ENCODE data around the gene PYROXD2.
"Not testable (repeated sequence)": the region's sequence is repeated elsewhere in the genome, so short reads cannot be mapped to it uniquely, and the experiment has no call there.

The PYROXD2 gene

GRCh38 chr10:98390406-98390805 lies 24.6 kb downstream of the PYROXD2 start:
- DNase-seq (ENCODE audit: low spot score) = no peak

- DNase-seq (ENCODE audit: low spot score) = no peak
These were observed 25.6 kb downstream of the PYROXD2 start for GRCh38 chr10:98389398-98389797.

DNA sequence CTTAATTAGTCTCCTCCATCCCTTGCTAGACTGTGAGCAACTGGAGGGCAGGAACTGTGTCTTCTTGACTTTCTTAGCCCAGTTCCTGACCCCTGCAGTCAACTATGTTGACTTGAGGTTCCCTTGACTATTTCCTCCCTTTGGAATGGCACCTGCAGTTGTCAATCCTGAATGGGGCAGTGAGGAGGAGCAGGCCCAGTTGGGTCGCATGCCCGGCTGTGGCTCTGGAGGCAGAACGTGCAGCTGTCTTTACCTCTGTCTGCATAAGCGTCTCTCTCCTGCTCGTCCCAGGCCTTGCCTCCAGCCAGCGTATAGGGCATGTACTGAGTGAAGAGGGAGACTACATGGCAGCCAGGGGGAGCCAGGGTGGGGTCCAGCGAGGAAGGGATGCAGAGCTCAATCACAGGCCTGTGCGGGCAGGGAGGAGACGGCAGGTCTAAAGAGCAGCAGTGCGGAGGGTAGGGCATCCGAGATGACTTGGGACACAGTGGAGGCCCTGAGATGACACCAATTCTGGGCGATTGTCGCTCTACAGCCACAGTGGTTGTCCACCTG lies 26.8 kb downstream of the PYROXD2 start:
- no peak for DNase-seq (ENCODE audit: low spot score)

DNA sequence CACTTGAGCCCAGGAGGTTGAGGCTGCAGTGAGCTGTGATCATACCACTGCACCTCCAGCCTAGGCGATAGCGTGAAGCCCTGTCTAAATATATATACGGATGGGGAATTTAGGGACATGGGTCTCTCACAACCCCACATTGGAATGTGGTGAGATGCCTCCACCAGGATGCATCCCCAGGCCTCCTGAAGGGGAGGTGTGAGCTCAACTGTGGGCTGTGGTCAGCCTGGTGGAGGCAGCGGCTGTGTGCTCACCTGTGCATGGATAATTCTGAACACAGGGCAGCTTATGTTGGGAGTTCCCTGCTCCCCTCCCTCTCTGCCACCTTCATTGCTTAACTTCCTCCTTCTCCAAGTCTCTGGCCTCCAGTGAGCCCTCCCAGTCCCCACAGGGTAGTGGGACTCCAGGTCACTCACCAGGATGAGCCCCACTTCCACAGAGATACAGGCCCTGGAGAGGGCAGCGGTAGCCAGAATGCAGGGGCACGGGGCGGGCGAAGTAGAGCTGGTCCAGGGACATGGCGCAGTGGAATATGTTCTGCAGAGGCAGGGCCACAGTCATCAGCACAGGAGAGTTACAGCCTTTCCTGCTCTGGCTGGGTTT lies 30.4 kb downstream of the PYROXD2 start:
- DNase-seq (ENCODE audit: low spot score) = no peak

DNA sequence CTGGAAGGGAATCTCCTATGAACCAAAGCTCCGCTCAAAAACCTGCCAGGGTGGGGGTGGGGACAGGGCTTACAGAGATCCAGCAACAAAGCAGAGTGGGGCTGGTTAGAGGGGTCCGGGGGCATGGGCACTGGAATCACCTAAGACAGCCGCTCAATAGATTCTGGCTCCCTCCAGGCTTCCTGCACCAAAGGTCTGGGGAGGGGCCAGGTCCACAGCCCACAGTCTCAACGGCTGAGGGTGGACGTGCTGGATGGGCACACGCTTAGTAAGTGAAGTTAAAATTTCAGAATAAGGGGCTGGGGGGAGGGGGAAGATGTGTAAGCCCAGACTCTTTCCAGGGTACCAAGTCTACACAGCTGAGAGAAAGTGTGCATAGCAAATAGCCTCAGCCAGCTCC lies 31.1 kb downstream of the PYROXD2 start:
- DNase-seq (ENCODE audit: low spot score) = no peak

GRCh38 chr10:98383134-98383667 lies 31.8 kb downstream of the PYROXD2 start:
- DNase-seq (ENCODE audit: low spot score) = not testable (repeated sequence)

- no peak for DNase-seq (ENCODE audit: low spot score)
These were observed 32.3 kb downstream of the PYROXD2 start for GRCh38 chr10:98382691-98383101.

DNA sequence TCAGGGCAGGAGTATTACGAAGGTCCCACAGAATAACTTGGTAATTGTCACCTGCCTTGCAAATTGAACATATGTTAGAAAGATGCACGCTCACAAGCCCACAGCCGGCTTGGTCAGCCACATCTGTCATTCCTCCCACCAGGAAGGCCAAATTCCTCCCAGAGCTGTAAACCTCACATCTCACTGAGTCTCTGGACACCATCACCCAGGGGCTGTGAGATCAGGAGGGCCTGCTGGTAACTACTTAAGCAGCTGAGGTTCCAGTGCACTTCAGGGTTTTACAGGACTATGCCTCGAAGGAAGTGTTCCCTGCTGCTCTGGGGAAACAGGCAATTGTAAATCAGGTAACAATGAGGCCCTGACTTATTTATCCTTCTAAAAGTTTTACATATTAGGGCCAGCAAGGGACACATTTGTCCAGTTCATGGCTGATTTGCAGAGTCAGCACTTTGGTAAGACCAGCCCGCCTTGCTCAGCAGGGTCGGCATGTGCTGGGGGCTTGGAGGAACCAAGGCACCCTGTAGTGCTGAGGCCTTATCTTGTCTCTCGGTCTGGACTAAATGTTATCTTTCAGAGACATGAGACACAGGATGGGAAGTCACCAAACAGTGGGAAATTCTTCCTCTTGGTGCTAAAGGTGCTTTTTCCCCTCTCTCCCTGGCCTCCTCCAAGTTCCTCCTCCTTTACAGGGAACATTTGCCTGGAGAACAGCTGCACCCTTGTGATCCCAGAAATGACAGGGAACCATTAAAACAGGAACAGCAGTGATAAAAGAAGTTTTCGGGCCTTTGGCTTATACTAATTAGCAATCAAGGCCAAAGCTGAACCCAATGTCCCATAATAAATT lies 34.3 kb downstream of the PYROXD2 start:
- DNase-seq (ENCODE audit: low spot score) = no peak

GRCh38 chr10:98378722-98379121 lies 36.3 kb downstream of the PYROXD2 start:
- no peak for DNase-seq (ENCODE audit: low spot score)

- no peak for DNase-seq (ENCODE audit: low spot score)
These were observed 37.4 kb downstream of the PYROXD2 start for GRCh38 chr10:98377536-98377935.

DNA sequence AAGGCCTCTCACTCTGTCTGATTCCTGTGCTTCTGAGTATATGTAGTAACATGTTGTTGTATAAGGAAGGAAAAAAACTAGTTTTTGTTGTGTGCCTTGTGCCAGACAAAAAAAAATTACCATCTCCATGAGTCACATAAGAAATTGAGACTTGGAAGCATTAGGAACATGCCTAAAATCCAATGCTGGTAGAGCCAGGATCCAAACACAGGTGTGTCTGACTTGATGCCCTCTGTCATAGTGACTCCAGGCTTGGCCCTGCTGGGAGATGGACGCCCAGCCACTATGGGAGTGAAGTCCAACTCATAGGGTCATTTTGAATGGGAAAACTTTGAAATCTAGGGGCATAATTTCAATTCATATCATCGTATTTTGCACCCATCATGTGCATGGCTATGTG lies 38.0 kb downstream of the PYROXD2 start:
- no peak for DNase-seq (ENCODE audit: low spot score)

GRCh38 chr10:98376485-98376884 lies 38.5 kb downstream of the PYROXD2 start:
- DNase-seq (ENCODE audit: low spot score) = no peak

DNA sequence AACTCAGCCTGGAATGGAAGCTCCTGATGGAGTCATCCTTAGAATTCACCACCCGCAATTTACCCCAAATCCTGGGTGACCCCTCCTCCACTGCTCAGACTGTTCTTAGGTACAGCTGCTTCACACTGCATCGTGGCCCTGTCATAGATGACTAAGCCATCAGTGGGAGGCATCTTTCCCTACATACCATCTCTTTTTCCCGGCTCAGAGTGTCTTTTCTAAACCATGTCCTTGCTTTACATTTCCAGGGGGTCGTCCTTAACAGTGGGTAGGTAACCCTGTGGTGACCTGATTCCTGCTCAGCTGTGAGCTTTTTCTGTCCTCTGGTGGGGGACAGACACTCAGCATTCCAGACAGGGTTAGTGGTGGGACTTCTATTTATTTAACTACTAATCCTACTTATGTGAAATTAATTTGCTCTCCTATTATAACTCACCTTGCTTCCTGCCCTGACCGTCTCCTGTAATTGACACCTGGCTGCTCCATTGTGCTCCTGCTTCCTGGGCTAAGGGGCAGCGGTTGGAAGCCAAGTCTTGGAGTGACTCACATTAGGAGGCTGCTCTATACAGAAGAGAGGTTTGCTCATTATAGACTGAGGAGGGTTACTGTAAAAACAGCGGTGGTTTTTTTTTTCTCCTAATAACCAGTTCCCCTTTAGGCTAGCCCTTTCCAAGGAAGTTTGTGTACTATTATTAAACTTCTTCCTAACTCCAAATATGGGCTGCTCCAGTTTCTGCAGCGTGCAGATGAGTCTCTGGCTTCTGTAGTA lies 40.6 kb downstream of the PYROXD2 start:
- no peak for DNase-seq (ENCODE audit: low spot score)

- DNase-seq (ENCODE audit: low spot score) = no peak
These were observed 41.5 kb downstream of the PYROXD2 start for GRCh38 chr10:98373260-98374040.

- no peak for DNase-seq (ENCODE audit: low spot score)
These were observed 43.9 kb downstream of the PYROXD2 start for GRCh38 chr10:98370831-98371820.

- peak; percentile 82 for DNase-seq (ENCODE audit: low spot score)
These were observed 45.2 kb downstream of the PYROXD2 start for GRCh38 chr10:98369801-98370200.

- DNase-seq (ENCODE audit: low spot score) = no peak
These were observed 46.3 kb downstream of the PYROXD2 start for GRCh38 chr10:98368644-98369043.

GRCh38 chr10:98367604-98368451 lies 47.2 kb downstream of the PYROXD2 start:
- DNase-seq (ENCODE audit: low spot score) = peak; percentile 90

DNA sequence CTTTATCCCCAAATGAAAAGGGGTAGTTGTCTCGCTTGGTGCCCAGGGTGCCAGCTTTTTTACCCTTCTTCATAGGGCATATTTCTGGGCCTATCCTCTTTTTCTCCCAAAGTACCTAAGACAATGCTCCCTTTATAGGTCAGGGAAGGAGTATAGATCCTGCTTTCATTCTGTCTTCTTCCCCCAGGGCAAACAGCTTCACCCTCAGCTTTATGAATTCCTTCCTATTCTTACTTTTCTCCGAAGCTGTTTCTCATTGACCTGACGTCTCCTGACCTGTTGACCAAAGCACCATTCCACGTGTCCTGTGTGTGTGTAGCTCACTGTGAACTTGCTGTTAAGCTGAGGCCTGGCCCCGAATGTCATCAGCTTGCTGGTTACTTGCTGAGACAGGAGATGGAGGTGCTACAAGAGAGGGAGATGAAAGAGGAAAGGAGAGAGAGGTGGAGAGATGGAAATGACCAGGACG lies 48.9 kb downstream of the PYROXD2 start:
- DNase-seq (ENCODE audit: low spot score) = no peak

Measured in cerebellar cortex (tissue), 1 donor.